ENCODE data around the gene GAGE12J.
"Not testable (repeated sequence)": the region's sequence is repeated elsewhere in the genome, so short reads cannot be mapped to it uniquely, and the experiment has no call there.

- TF ChIP-seq, protein P1, sequence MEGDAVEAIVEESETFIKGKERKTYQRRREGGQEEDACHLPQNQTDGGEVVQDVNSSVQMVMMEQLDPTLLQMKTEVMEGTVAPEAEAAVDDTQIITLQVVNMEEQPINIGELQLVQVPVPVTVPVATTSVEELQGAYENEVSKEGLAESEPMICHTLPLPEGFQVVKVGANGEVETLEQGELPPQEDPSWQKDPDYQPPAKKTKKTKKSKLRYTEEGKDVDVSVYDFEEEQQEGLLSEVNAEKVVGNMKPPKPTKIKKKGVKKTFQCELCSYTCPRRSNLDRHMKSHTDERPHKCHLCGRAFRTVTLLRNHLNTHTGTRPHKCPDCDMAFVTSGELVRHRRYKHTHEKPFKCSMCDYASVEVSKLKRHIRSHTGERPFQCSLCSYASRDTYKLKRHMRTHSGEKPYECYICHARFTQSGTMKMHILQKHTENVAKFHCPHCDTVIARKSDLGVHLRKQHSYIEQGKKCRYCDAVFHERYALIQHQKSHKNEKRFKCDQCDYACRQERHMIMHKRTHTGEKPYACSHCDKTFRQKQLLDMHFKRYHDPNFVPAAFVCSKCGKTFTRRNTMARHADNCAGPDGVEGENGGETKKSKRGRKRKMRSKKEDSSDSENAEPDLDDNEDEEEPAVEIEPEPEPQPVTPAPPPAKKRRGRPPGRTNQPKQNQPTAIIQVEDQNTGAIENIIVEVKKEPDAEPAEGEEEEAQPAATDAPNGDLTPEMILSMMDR (optimal IDR thresholded peaks at IDR 0.05 in 1 of 3, IDR thresholded peaks at IDR 0.05 in 1 of 3, conservative IDR thresholded peaks at IDR 0.05 in 1 of 3; ENCODE audit: extremely low read depth in 1 of 3, insufficient read depth in 2 of 3, low read length in 3 of 3): not testable (repeated sequence)
- not testable (repeated sequence) for TF ChIP-seq EZH2 (IDR thresholded peaks at IDR 0.05; ENCODE audit: low read length)
Measured at GRCh38 chrX:49321737-49322136, at the start of gene GAGE12J.

All from keratinocyte (primary cell).